ENCODE results near the gene GPR108. TPM values are rescaled to one million over a fixed set of nuclear protein-coding genes. Genes with fewer than 3 reads are reported as not detected.

Gene GPR108
- total and polyA plus RNA-seq, 10 donors: 35.4 to 102 (median 61.9) TPM

GRCh38 chr19:6719992-6720368, 17.4 kb downstream of the GPR108 start:
- Histone ChIP-seq H3K4me1 (peaks cover 3 to 49% (median 38%) of the 10 kb centered on the region in 6 donors), H3K36me3 (no peaks in the 10 kb centered on the region), H3K27ac (no peak overlapping the region), H3K9me3 (no peaks in the 10 kb centered on the region), H3K4me3 (no peak overlapping the region), H3K27me3 (replicated peaks in 1 of 7) (peaks cover 0 to 6% (median 0%) of the 10 kb centered on the region in 7 donors)
- intact Hi-C loops (cut with DNase I; ENCODE audit: low total_unique reads): loop anchor here (10.0 kb wide), 1 partner anchor 75 kb away; no protein-coding TSS in a partner anchor
- 91 to 96% (median 94%) methylated on average over 3 of the region's 3 CpGs for WGBS, 5 donors
- TF ChIP-seq POLR2AphosphoS5 (IDR thresholded peaks at IDR 0.05) (no peak), POLR2A (IDR thresholded peaks at IDR 0.05) (no peak)
- TF ChIP-seq, protein P1, sequence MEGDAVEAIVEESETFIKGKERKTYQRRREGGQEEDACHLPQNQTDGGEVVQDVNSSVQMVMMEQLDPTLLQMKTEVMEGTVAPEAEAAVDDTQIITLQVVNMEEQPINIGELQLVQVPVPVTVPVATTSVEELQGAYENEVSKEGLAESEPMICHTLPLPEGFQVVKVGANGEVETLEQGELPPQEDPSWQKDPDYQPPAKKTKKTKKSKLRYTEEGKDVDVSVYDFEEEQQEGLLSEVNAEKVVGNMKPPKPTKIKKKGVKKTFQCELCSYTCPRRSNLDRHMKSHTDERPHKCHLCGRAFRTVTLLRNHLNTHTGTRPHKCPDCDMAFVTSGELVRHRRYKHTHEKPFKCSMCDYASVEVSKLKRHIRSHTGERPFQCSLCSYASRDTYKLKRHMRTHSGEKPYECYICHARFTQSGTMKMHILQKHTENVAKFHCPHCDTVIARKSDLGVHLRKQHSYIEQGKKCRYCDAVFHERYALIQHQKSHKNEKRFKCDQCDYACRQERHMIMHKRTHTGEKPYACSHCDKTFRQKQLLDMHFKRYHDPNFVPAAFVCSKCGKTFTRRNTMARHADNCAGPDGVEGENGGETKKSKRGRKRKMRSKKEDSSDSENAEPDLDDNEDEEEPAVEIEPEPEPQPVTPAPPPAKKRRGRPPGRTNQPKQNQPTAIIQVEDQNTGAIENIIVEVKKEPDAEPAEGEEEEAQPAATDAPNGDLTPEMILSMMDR (IDR thresholded peaks at IDR 0.05 in 8 of 11, conservative IDR thresholded peaks at IDR 0.05 in 3 of 11): no peak
- no peak for DNase-seq

DNA sequence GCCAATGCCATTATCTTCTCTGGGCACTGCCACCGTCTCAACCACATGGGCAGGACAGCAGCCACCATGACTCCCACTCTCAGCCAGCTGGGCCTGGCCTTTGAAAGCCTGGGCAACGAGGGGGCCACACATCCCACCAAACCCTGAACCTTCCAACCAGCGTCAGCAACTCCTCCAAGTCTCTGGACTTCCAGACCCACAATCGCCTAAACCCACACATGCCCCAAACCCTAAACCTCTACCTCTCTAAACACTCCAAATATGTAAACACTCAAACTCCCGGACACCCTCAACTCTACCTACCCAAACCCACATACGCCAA, 17.9 kb downstream of the GPR108 start:
- DNase-seq: no peak
- Histone ChIP-seq H3K36me3 (no peaks in the 10 kb centered on the region), H3K4me3 (no peak overlapping the region), H3K27me3 (replicated peaks in 1 of 7) (peaks cover 0 to 6% (median 0%) of the 10 kb centered on the region in 7 donors), H3K27ac (no peak overlapping the region), H3K9me3 (no peaks in the 10 kb centered on the region), H3K4me1 (peaks cover 3 to 44% (median 33%) of the 10 kb centered on the region in 6 donors)
- intact Hi-C loops (cut with DNase I; ENCODE audit: low total_unique reads): no loop called here
- TF ChIP-seq POLR2AphosphoS5 (IDR thresholded peaks at IDR 0.05) (no peak), POLR2A (IDR thresholded peaks at IDR 0.05) (no peak)
- TF ChIP-seq, protein P1 (IDR thresholded peaks at IDR 0.05 in 8 of 11, conservative IDR thresholded peaks at IDR 0.05 in 3 of 11): no peak
- 83 to 87% (median 85%) methylated on average over 5 to 6 of the region's 6 CpGs for WGBS, 5 donors

- Histone ChIP-seq H3K27ac (no peak overlapping the region), H3K36me3 (no peaks in the 10 kb centered on the region), H3K4me1 (peaks cover 3 to 39% (median 28%) of the 10 kb centered on the region in 6 donors), H3K4me3 (no peak overlapping the region), H3K27me3 (replicated peaks in 1 of 7) (peaks cover 0 to 6% (median 0%) of the 10 kb centered on the region in 7 donors), H3K9me3 (no peaks in the 10 kb centered on the region)
- intact Hi-C loops (cut with DNase I; ENCODE audit: low total_unique reads): no loop called here
- 80 to 92% (median 84%) methylated on average over 13 to 21 of the region's 21 CpGs for WGBS, 5 donors
- DNase-seq: no peak
- TF ChIP-seq, protein P1 (IDR thresholded peaks at IDR 0.05 in 8 of 11, conservative IDR thresholded peaks at IDR 0.05 in 3 of 11): no peak
- no peak for TF ChIP-seq POLR2AphosphoS5 (IDR thresholded peaks at IDR 0.05)
- TF ChIP-seq POLR2A (IDR thresholded peaks at IDR 0.05): no peak
These were observed 18.4 kb downstream of the GPR108 start for GRCh38 chr19:6718741-6719539.

DNA sequence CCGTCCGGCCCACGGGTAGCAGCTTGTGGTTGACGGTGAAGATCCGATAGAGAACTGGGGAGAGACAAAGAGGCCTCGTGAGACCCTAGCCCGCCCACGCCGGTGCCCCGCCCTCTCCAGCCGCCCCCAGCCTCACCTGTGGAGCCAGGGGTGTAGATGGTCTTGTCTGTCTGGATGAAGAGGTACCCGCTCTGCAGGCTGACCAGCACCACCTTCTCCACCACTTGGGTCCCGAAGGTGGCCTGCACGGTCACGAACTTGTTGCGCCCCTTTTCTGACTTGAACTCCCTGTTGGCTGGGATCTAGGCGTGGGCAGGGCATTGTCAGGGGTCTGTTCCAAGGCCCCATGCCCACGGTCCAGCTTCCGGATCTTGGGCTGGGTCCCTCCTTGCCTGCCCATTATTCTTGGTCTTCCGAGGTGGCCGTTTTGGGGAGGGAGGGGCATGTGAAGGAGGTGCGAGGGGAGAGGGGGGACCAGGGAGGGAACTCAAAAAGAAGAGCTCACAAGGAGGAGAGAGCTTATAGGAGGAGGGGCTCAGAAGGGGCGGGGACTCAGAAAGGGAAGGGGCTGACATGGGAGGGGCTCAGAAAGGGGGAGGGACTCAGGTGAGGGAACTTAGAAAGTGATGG, 19.2 kb downstream of the GPR108 start:
- no peak overlapping the region for H3K27ac ChIP-seq
- TF ChIP-seq, protein P1 (IDR thresholded peaks at IDR 0.05 in 8 of 11, conservative IDR thresholded peaks at IDR 0.05 in 3 of 11): no peak
- TF ChIP-seq POLR2AphosphoS5 (IDR thresholded peaks at IDR 0.05): no peak
- no peak for TF ChIP-seq POLR2A (IDR thresholded peaks at IDR 0.05)
- intact Hi-C loops (cut with DNase I; ENCODE audit: low total_unique reads): no loop called here
- H3K9me3 ChIP-seq: no peaks in the 10 kb centered on the region
- peaks cover 0 to 6% (median 0%) of the 10 kb centered on the region in 7 donors for H3K27me3 ChIP-seq (replicated peaks in 1 of 7)
- no peaks in the 10 kb centered on the region for H3K36me3 ChIP-seq
- H3K4me3 ChIP-seq: no peak overlapping the region
- WGBS, 5 donors: 61 to 82% (median 79%) methylated on average over 18 to 23 of the region's 23 CpGs
- no peak for DNase-seq
- peaks cover 3 to 32% (median 21%) of the 10 kb centered on the region in 6 donors for H3K4me1 ChIP-seq

Data from spleen (tissue), 11 donors.